ENCODE measurements around the gene ESYT2.

The ESYT2 gene

DNA sequence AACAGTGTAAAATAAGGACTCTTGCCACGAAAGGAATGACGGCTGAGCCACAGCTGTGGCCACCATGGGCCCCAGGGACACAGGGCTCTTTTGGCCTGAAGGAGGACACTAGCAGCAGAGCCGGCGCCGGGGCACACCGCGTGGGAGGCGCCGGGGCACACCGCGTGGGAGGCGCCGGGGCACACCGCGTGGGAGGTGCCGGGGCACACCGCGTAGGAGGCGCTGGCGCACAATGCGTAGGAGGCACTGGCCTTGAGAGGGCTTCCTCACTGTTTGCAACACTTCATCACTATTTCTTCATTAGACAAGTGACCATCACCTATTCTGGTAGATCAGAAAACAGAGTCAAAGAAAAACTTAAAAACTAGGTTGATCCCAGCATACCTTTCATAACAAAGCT lies 23.4 kb downstream of the ESYT2 start:
- in situ Hi-C loops (cut with HindIII; ENCODE audit: low sequenced_read_pairs), result no loop called here

DNA sequence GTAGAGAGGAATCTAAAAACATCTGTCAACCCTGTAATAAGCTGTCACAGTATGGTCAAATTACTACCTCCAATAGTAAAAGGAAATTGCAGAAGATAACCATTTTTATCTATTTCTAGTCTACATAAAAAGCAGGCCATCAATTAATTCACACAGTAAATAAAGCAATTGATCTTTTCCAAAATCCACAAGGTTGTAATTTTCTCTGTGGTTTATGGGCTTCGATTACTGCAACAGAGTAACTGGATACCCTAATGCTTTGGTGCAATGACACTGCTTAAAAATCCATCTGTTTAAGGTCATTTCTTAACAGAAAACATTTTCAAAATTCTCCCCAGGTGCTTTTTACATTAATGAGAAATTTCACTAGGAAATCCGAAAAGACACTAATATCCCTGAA lies 23.9 kb downstream of the ESYT2 start:
- in situ Hi-C loops (cut with HindIII; ENCODE audit: low sequenced_read_pairs), result no loop called here

- in situ Hi-C loops (cut with HindIII; ENCODE audit: low sequenced_read_pairs), result no loop called here
Observed at GRCh38 chr7:158804335-158804734, 25.0 kb downstream of the ESYT2 start.

DNA sequence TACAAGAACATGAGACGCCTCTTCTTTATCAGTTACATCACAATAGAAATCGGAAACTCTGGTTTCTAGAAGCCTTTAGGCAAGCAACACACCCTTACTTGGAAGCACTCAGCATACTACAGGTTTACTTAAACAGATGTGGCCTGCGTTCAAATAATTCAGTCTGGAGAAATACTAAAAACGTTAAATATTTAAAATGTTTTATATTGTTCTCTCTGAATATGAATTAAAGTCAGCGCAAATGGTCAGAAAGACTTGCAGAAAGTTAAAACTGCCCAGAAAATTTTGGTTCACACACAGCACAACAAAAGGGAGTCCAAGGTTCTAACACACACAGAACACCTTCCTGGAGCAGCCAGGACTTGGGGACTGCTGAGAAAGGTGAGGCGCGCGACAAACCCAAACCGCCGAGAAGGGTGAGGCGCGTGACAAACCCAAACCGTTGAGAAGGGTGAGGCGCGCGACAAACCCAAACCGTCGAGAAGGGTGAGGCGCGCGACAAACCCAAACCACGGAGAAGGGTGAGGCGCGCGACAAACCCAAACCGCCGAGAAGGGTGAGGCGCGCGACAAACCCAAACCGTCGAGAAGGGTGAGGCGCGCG lies 25.8 kb downstream of the ESYT2 start:
- in situ Hi-C loops (cut with HindIII; ENCODE audit: low sequenced_read_pairs), result no loop called here

- in situ Hi-C loops (cut with HindIII; ENCODE audit: low sequenced_read_pairs), result no loop called here
Observed at GRCh38 chr7:158802535-158803366, 26.6 kb downstream of the ESYT2 start.

DNA sequence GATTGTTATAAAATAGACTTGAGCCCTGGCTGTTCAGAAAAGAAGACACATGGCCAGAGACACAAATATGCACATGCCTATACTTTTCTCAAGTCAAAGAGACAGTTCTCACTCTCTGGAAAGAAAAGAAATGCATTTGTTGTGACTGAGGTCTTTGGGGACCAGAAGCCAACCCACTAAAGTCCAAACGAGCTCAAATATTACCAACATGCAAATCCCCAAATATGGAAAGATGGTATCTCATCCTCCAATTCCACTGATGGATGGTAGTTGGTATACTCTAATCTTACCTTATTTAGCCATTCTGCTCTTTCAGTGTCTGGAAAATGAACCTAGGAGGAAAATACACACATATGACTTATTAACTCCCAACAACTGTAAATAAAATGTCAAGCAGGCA lies 30.6 kb downstream of the ESYT2 start:
- in situ Hi-C loops (cut with HindIII; ENCODE audit: low sequenced_read_pairs), result no loop called here

DNA sequence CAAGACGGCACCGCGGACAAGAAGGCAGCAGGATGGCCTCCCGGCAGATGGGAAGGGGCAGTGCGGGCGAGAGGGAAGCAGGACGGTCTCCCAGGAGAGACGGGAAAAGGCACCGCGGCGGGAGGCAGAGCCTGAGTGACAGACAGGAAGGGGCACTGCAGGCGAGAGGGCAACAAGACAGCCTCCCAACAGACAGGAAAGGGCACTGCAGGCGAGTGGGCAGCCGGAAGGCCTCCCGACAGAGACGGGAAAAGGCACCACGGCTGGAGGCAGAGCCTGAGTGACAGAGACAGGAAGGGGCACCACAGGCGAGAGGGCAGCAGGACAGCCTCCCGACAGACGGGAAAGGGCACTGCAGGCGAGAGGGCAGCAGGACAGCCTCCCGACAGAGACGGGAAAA lies 32.6 kb downstream of the ESYT2 start:
- in situ Hi-C loops (cut with HindIII; ENCODE audit: low sequenced_read_pairs), result no loop called here

DNA sequence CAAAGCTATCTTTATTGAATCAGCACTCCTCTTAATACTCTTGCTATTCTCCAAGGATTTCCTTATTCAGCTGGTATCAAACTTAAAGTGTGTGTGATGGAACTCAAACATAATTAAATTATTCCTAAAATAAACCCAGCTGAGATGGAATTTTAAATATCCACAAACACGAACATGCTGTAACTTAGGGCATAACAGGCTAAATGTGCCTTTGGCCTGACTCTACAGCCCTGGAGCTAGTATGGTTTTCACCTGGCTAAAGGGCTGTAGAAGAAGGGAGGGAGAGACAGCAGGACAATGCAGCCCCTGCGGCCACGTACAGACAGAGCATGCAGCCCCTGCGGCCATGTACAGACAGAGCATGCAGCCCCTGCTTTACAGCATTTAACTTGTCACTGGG lies 34.0 kb downstream of the ESYT2 start:
- in situ Hi-C loops (cut with HindIII; ENCODE audit: low sequenced_read_pairs), result no loop called here

- in situ Hi-C loops (cut with HindIII; ENCODE audit: low sequenced_read_pairs), result no loop called here
Observed at GRCh38 chr7:158791107-158791506, 38.2 kb downstream of the ESYT2 start.

DNA sequence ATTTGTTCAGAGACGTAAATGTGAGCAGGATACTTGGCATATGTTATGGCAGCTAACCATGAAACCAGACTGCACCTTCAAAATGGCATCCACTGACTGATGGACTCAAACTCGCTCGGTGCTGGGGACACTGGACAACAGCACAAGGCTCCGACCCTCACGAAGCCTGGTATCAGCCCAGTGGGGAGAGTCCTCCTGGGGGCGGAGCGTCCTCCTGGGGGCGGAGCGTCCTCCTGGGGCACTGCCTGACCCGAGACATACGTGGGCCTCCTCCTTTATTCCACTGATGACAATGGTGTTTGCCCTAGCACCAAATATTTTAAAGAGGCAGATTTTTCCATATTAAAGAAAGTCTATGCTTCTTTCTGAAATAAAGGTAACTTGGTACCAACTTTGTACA lies 39.5 kb downstream of the ESYT2 start:
- in situ Hi-C loops (cut with HindIII; ENCODE audit: low sequenced_read_pairs), result no loop called here

- in situ Hi-C loops (cut with HindIII; ENCODE audit: low sequenced_read_pairs), result no loop called here
Observed at GRCh38 chr7:158786898-158787297, 42.4 kb downstream of the ESYT2 start.

- in situ Hi-C loops (cut with HindIII; ENCODE audit: low sequenced_read_pairs), result no loop called here
Observed at GRCh38 chr7:158784270-158784669, 45.0 kb downstream of the ESYT2 start.

DNA sequence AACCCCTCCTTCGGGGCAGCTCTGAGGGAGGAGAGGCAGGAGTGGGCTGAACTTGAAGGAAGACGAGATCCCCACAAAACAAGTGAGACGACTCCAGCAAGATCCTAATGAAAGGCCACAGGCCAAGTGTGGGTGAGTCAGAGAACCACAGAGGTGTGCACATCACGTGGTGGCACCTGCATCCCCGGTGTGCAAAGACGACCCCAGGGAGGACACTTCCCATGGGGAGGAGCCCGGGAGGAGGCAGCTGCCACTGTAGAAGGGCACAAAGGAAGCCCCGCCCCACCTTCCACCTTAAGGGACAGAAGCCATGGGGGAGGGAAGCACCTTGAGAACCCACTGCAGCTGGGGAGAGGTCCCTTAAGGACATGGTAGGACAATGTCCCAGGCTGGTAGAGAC lies 45.7 kb downstream of the ESYT2 start:
- in situ Hi-C loops (cut with HindIII; ENCODE audit: low sequenced_read_pairs), result no loop called here

- in situ Hi-C loops (cut with HindIII; ENCODE audit: low sequenced_read_pairs), result no loop called here
Observed at GRCh38 chr7:158782761-158783401, 46.4 kb downstream of the ESYT2 start.

GRCh38 chr7:158781974-158782664 lies 47.2 kb downstream of the ESYT2 start:
- in situ Hi-C loops (cut with HindIII; ENCODE audit: low sequenced_read_pairs), result no loop called here

DNA sequence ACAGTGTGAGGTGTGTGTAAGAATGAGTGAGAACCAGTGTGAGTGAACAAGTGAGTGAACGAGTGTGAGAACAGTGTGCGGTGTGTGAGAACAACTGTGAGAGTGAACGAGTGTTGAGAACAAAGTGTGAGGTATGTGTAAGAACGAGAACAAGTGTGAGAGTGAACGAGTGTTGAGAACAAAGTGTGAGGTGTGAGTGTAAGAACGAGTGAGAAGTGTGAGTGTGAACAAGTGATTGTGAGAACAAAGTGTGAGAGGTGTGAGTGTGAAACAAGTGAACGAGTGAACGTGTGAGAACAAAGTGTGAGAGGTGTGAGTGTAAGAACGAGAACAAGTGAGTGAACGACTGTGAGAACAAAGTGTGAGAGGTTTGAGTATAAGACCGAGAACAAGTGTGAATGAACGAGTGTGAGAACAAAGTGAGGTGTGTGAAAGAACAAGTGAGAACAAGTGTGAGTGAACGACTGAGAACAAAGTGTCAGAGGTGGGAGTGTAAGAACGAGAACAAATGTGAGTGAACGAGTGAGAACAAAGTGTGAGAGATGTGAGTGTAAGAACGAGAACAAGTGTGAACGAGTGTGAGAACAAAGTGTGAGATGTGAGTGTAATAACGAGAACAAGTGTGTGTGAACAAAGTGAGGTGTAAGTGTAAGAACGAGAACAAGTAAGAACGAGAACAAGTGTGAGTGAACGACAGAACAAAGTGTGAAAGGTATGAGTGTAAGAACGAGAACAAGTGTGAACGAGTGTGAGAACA lies 47.9 kb downstream of the ESYT2 start:
- in situ Hi-C loops (cut with HindIII; ENCODE audit: low sequenced_read_pairs), result no loop called here

GRCh38 chr7:158779061-158780000 lies 50.0 kb downstream of the ESYT2 start:
- in situ Hi-C loops (cut with HindIII; ENCODE audit: low sequenced_read_pairs), result no loop called here

DNA sequence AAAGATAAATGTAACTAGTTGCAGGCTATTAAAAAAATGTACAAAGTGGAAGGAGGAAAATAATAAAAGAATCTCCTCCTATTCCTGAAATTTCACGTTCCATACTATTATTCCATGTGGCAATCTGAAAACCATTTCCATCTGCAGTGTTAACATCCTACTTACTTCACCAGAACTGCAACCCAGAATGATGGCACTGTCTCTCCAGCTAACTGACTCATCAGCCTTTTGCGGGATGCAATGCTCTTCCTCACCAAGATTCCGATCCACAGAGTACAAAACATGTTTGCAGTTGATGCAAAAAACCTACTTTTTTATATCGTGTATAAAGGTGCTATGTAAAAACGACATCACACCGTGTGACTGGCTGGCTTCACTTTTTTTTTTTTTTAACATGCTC lies 50.8 kb downstream of the ESYT2 start:
- in situ Hi-C loops (cut with HindIII; ENCODE audit: low sequenced_read_pairs), result no loop called here

GRCh38 chr7:158777793-158778192 lies 51.5 kb downstream of the ESYT2 start:
- in situ Hi-C loops (cut with HindIII; ENCODE audit: low sequenced_read_pairs), result no loop called here

- in situ Hi-C loops (cut with HindIII; ENCODE audit: low sequenced_read_pairs), result no loop called here
Observed at GRCh38 chr7:158776474-158776873, 52.8 kb downstream of the ESYT2 start.
